Measurements from ENCODE around the gene SIDT2.

DNA sequence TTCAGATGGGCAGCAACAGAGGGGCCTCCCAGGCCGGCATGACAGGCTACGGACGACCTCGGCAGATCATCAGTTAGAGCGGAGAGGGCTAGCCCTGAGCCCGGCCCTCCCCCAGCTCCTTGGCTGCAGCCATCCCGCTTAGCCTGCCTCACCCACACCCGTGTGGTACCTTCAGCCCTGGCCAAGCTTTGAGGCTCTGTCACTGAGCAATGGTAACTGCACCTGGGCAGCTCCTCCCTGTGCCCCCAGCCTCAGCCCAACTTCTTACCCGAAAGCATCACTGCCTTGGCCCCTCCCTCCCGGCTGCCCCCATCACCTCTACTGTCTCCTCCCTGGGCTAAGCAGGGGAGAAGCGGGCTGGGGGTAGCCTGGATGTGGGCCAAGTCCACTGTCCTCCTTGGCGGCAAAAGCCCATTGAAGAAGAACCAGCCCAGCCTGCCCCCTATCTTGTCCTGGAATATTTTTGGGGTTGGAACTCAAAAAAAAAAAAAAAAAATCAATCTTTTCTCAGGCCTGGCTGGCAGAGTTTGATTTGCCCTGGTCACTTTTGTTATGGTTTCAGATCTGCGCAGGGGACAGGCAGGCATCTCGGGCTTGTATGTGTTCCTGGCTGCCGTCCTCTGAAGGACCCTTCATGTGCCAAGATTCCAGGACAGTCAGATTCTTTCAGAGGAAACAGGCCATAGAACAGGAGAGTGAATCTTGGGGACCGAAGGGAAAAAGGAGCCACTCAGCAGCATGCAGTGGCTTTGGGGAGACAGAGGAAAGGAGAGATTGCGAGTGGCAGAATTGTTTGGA is 25.9 kb downstream of the SIDT2 start:
- TF ChIP-seq CTCF (IDR thresholded peaks at IDR 0.05; ENCODE audit: low read length) (no peak), EZH2phosphoT487 (IDR thresholded peaks at IDR 0.05; ENCODE audit: low read length) (no peak), EZH2 (optimal IDR thresholded peaks at IDR 0.05; ENCODE audit: low read depth, low read length) (no peak)

All from MM.1S (cell line).